CD4-positive, alpha-beta memory T cell (primary cell): ENCODE measurements around the gene YBEY. TPM values are rescaled to one million over a fixed set of nuclear protein-coding genes. Genes with fewer than 3 reads are reported as not detected.
"Not testable (repeated sequence)": the region's sequence is repeated elsewhere in the genome, so short reads cannot be mapped to it uniquely, and the experiment has no call there.

ENCODE experiments used
- CTCF ChIA-PET: fragments of 350-600 bp; sonication (Branson Sonifier 250); formaldehyde crosslinking; loops from one replicate; lab custom pipeline; 2021; ENCODE audit warnings: inconsistent platforms; ENCODE audit not compliant: partially characterized antibody; lab: Charles Lee
- POLR2A ChIA-PET: fragments of 350-600 bp; sonication (Branson Sonifier 250); formaldehyde crosslinking; loops from one replicate; lab custom pipeline; 2021; ENCODE audit not compliant: partially characterized antibody; lab: Charles Lee
- DNase-seq, 5 donors: peaks; one replicate each; pipeline versions ENCODE4 v3.0.0 to v3.0.0-alpha.2; 2020 to 2022; ENCODE audit warnings: mixed read lengths in 1 of 5
- H3K27ac ChIP-seq: one replicate; pipeline ENCODE4 v1.7.0; 2013; ENCODE audit warnings: low read depth, low read length
- H3K27me3 ChIP-seq: 2 replicates; pipeline ENCODE4 v1.7.0; 2013; ENCODE audit warnings: mild to moderate bottlenecking, low read length, moderate library complexity; ENCODE audit not compliant: insufficient read depth
- H3K36me3 ChIP-seq: 2 replicates; pipeline ENCODE4 v1.7.0; 2013; ENCODE audit warnings: mild to moderate bottlenecking, low read length, moderate library complexity; ENCODE audit not compliant: insufficient read depth
- H3K4me1 ChIP-seq: 2 replicates; pipeline ENCODE4 v1.7.0; 2013; ENCODE audit warnings: mild to moderate bottlenecking, low read length, moderate library complexity; ENCODE audit not compliant: insufficient read depth
- H3K4me3 ChIP-seq, 2 donors: one replicate each; pipeline ENCODE4 v1.7.0; 2013; ENCODE audit warnings: low read length in 2 of 2, mild to moderate bottlenecking in 1 of 2
- H3K9me3 ChIP-seq, 2 donors: one replicate each; pipeline ENCODE4 v1.7.0; 2013; ENCODE audit warnings: low read length in 2 of 2, control low read depth in 1 of 2; ENCODE audit not compliant: control insufficient read depth in 1 of 2
- H3K27ac Mint-ChIP-seq, 7 donors: one replicate each; pipeline ENCODE4 v1.8.0; 2020 to 2021; ENCODE audit warnings: mixed read lengths in 7 of 7, mild to moderate bottlenecking in 6 of 7, inconsistent platforms in 3 of 7, moderate library complexity in 3 of 7
- H3K27me3 Mint-ChIP-seq, 2 donors: one replicate each; pipeline ENCODE4 v1.8.0; 2020 to 2021; ENCODE audit warnings: mixed read lengths in 2 of 2
- H3K36me3 Mint-ChIP-seq, 2 donors: one replicate each; pipeline ENCODE4 v1.8.0; 2020 to 2021; ENCODE audit warnings: mixed read lengths in 2 of 2, inconsistent platforms in 1 of 2, mild to moderate bottlenecking in 1 of 2
- H3K4me1 Mint-ChIP-seq, 4 donors: one replicate each; pipeline ENCODE4 v1.8.0; 2020 to 2021; ENCODE audit warnings: mixed read lengths in 4 of 4, mild to moderate bottlenecking in 1 of 4
- H3K4me3 Mint-ChIP-seq, 8 donors: one replicate each; pipeline ENCODE4 v1.8.0; 2020 to 2021; ENCODE audit warnings: mixed read lengths in 8 of 8, mild to moderate bottlenecking in 7 of 8, moderate library complexity in 6 of 8, inconsistent platforms in 3 of 8
- H3K9me3 Mint-ChIP-seq, 8 donors: one replicate each; pipeline ENCODE4 v1.8.0; 2020 to 2021; ENCODE audit warnings: mixed read lengths in 8 of 8, mild to moderate bottlenecking in 5 of 8, inconsistent platforms in 3 of 8, moderate library complexity in 1 of 8
- intact Hi-C: fragments of 100-400 bp; cut with micrococcal nuclease; formaldehyde crosslinking; loops from one replicate; pipeline ENCODE4 v1.15.1; 2023
- polyA plus RNA-seq, 2 donors: library from polyadenylated mRNA; unstranded; fragments of 300-500 nt; fragmentation: Illumina TruSeq; gene quantifications; one replicate each; pipeline ENCODE4 v1.2.3, GENCODE V29; 2021
- total RNA-seq, 2 experiments: library from RNA; stranded (reverse); gene quantifications; one replicate each; pipeline ENCODE4 v1.2.3, GENCODE V29; 2021

YBEY gene, protein sequence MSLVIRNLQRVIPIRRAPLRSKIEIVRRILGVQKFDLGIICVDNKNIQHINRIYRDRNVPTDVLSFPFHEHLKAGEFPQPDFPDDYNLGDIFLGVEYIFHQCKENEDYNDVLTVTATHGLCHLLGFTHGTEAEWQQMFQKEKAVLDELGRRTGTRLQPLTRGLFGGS
- total RNA-seq: 10 to 100 TPM; 11.5 to 14.7 TPM
- 10 to 100 TPM; 15.5 to 18.9 TPM for polyA plus RNA-seq

DNA sequence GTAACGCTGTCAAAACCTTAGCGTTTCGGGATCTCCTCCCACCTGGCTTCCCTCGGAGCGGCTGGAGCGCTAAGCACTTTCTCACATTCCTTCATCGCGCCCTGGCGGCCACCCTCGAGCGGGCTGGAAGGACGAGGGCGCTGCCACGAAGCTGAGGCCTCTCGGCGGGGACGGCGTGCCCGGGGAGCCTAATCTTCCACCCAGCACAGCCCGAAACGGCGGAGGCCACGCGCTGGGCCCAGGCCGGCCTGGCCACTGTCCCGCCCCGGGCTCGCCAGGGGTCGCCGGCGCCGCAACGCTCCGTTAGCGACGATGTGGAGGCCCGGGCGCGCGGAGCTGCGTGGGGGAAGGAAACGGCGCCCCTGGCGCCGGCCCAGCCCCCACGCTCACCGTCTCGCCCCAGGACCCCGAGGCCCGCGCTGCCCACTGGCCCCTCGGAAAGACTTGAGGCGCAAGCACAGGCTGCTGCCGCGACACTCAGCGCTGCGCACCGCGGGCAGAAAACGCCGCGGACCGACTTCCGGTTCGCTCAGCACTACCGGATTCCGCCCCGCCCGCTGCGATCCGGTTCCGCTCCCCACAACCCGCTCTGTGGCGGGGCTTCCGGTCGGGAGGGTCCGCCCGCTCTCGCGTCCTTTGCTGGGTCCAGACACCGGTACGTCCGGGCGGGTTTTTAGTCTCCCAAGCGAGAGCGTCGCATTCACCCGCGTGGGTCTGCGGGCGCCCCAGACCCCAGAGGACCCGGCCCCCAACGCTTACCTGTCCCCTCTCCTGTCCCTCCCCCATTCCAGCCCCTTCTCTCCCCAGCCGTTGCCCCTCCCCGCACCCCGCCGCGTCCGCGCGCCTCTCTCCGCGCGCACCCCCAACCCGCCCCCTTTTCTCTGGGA is at the start of gene YBEY:
Gene YBEY, plus strand, starts transcription at position 582 of the 887 bp plus-strand sequence. CDS start 572 bp downstream, outside the sequence.
- H3K27ac Mint-ChIP-seq: peak within 1 kb of the TSS; percentile 87 to 99 (median 98)
- peak; percentile 80 to 84 (median 81) for DNase-seq
- POLR2A ChIA-PET: interaction anchor here (0.6 to 2.5 kb wide), 9 partner anchors 9 to 173 kb away, joined by 3 to 16 read pairs (median 4); partner anchors contain the start of genes C21orf58, DIP2A and PCNT
- intact Hi-C loops: loop anchor here (1.0 to 10.0 kb wide), 5 partner anchors 10 to 311 kb away; partner anchors contain the start of gene PCNT
- peak within 1 kb of the TSS; percentile 71 to 78 for H3K4me3 ChIP-seq
- H3K4me1 Mint-ChIP-seq: peaks cover 31 to 74% (median 52%) of the 10 kb centered on the region in 4 donors
- H3K27ac ChIP-seq: peak within 1 kb of the TSS; percentile 69
- CTCF ChIA-PET: interaction anchor here (0.6 to 3.1 kb wide), 5 partner anchors 35 to 143 kb away, joined by 3 to 19 read pairs (median 4); a partner anchor contains a TSS
- no peaks in the 10 kb centered on the region for H3K9me3 ChIP-seq
- H3K36me3 Mint-ChIP-seq: peaks cover 17 to 38% of the 10 kb centered on the region in 2 donors
- peak within 1 kb of the TSS; percentile 95 to 100 (median 98) for H3K4me3 Mint-ChIP-seq
- peaks cover 50% of the 10 kb centered on the region for H3K4me1 ChIP-seq
- H3K36me3 ChIP-seq: peaks cover 7% of the 10 kb centered on the region
- H3K27me3 ChIP-seq: no peaks in the 10 kb centered on the region
- H3K9me3 Mint-ChIP-seq: no peaks in the 10 kb centered on the region
- H3K27me3 Mint-ChIP-seq: peaks cover 0 to 2% of the 10 kb centered on the region in 2 donors

DNA sequence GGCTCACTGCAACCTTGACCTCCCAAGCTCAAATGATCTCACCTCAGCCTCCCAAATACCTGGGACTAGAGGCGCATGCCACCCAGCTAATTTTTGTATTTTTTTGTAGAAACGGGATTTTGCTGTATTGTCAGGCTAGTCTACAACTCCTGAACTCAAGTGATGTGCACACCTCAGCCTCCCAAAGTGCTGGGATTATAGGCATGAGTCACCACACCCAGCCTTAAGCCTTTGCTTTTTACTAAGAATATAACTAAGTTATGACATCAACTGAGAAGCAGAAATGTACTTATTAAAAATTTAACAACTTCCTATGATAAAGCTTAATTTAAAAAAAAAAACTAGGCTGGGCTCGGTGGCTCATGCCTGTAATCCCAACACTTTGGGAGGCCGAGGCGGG is 48.7 kb upstream of the YBEY start:
- H3K9me3 ChIP-seq: no peaks in the 10 kb centered on the region
- H3K27ac Mint-ChIP-seq: no peak overlapping the region
- no peaks in the 10 kb centered on the region for H3K9me3 Mint-ChIP-seq
- H3K27ac ChIP-seq: no peak overlapping the region
- no peaks in the 10 kb centered on the region for H3K27me3 Mint-ChIP-seq
- no peaks in the 10 kb centered on the region for H3K27me3 ChIP-seq
- peaks cover 71% of the 10 kb centered on the region for H3K36me3 ChIP-seq
- DNase-seq: no peak
- no peak overlapping the region for H3K4me3 ChIP-seq
- intact Hi-C loops: no loop called here
- peaks cover 47 to 73% of the 10 kb centered on the region in 2 donors for H3K36me3 Mint-ChIP-seq
- CTCF ChIA-PET: no interaction called here
- peaks cover 8 to 13% (median 12%) of the 10 kb centered on the region in 4 donors for H3K4me1 Mint-ChIP-seq
- no peak overlapping the region for H3K4me3 Mint-ChIP-seq
- H3K4me1 ChIP-seq: no peaks in the 10 kb centered on the region
- POLR2A ChIA-PET: no interaction called here

DNA sequence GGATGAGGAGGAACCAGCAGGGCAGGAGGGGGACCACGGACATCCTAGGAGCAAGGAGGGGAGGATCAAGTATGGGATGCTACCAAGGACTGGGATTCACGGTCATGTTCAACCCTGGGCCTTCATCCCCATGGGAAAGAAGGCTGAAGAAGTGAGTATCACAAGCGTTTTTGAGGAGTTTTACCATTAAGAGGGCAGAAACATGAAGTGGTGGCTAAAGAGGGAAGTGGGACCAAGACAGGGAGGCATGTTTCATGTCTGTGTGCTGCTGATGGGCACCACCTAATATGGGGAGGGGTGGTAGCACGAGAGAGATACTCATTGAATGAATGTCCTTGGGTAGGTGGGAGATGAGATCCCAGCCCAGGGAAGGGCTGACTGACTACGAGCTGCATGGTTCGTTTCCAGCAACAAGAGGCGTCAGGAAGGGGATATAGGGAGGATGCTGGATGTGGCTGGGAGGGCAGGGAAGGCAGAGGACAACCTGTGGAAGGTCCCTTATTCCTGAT is 46.3 kb upstream of the YBEY start:
- H3K27me3 Mint-ChIP-seq: no peaks in the 10 kb centered on the region
- ChIA-PET POLR2A (no interaction called here), CTCF (no interaction called here)
- H3K4me3 Mint-ChIP-seq: no peak overlapping the region
- H3K9me3 Mint-ChIP-seq: no peaks in the 10 kb centered on the region
- no peaks in the 10 kb centered on the region for H3K27me3 ChIP-seq
- peaks cover 0 to 4% (median 1%) of the 10 kb centered on the region in 4 donors for H3K4me1 Mint-ChIP-seq
- H3K36me3 Mint-ChIP-seq: peaks cover 48 to 76% of the 10 kb centered on the region in 2 donors
- intact Hi-C loops: no loop called here
- no peaks in the 10 kb centered on the region for H3K4me1 ChIP-seq
- no peak for DNase-seq
- peaks cover 82% of the 10 kb centered on the region for H3K36me3 ChIP-seq
- no peak overlapping the region for H3K27ac ChIP-seq
- H3K9me3 ChIP-seq: no peaks in the 10 kb centered on the region
- peak overlapping the region in 2 of 7 donors; percentile 59 to 72 for H3K27ac Mint-ChIP-seq
- no peak overlapping the region for H3K4me3 ChIP-seq

DNA sequence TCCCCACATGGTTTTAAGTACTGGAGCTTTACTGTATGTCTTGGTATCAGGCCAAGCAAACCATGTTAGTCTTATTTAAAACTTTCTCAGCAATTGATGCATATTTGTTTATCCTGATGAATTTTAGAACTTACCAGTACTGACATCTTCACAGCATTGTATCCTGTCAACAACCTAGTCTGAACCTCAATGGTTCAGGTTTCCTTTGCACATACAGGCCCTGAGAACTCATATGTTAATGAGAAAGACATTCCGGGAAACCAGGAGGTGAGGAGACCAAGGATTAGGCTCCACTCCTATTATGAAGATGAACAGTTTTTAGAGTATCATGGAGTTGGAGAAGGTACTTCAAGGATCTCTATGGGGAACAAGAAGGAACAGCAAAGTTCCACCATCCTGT is 44.6 kb upstream of the YBEY start:
- H3K4me1 Mint-ChIP-seq, DNase-seq, H3K27ac ChIP-seq, CTCF ChIA-PET, POLR2A ChIA-PET, H3K27me3 Mint-ChIP-seq, H3K4me3 ChIP-seq, intact Hi-C loops, H3K4me1 ChIP-seq, H3K9me3 ChIP-seq, H3K27me3 ChIP-seq, H3K4me3 Mint-ChIP-seq, H3K9me3 Mint-ChIP-seq: not testable (repeated sequence)
- H3K36me3 ChIP-seq: peaks cover 79% of the 10 kb centered on the region
- H3K27ac Mint-ChIP-seq: peak overlapping the region in 2 of 7 donors; percentile 47 to 62
- H3K36me3 Mint-ChIP-seq: peaks cover 49 to 74% of the 10 kb centered on the region in 2 donors

DNA sequence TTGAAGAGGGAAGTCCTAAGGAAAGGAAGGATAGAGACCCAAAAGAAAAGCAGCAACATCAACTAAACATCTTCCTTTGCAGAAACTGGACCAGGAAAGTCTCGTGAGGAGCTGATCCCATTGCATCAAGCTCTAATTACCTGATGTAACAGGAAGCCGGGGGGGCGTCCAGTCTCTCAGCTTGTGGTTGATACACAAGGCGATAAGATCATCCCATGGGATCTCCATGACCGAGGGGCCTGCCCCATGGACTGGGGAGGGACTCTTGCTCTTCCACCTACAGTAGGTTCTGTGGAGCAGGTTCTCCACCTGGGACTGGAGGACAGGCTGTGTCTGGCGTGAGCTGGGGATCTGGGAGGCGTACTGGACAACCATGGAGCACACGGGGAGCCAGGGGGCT is 42.8 kb upstream of the YBEY start:
- POLR2A ChIA-PET: no interaction called here
- no peak overlapping the region for H3K4me3 ChIP-seq
- H3K27ac Mint-ChIP-seq: peak overlapping the region in 4 of 7 donors; percentile 42 to 83 (median 64)

DNA sequence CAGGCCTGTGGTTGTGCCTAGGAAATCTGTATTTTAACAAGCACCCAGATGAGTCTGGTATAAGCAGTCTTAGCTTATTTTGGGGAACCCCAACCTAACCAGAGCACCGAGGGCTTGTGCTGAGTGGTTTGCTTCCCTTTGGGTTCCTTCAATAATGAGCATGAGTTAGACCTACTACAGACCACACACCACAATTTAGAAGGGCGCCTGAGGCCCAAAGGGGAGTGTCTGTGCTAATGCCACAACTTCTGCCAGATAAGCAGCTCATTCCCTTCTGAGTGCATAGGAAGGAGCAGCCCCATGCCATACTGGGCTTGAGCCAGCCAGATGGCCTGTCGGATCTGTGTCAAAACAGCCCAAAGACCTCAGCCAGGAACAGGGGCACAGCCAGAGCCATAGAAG is 42.2 kb upstream of the YBEY start:
- Mint-ChIP-seq H3K9me3 (peaks cover 0 to 2% (median 0%) of the 10 kb centered on the region in 8 donors), H3K4me3 (no peak overlapping the region), H3K27ac (peak overlapping the region in 1 of 7 donors; percentile 46), H3K36me3 (peaks cover 58 to 82% of the 10 kb centered on the region in 2 donors), H3K4me1 (peaks cover 0 to 5% (median 2%) of the 10 kb centered on the region in 4 donors), H3K27me3 (no peaks in the 10 kb centered on the region)
- H3K9me3 ChIP-seq: no peaks in the 10 kb centered on the region
- DNase-seq: no peak
- no peaks in the 10 kb centered on the region for H3K27me3 ChIP-seq
- intact Hi-C loops: no loop called here
- POLR2A ChIA-PET: interaction anchor here (1.2 kb wide), 1 partner anchor 100 kb away, joined by 4 read pairs; no protein-coding TSS in a partner anchor
- peaks cover 75% of the 10 kb centered on the region for H3K36me3 ChIP-seq
- CTCF ChIA-PET: no interaction called here
- no peaks in the 10 kb centered on the region for H3K4me1 ChIP-seq
- no peak overlapping the region for H3K4me3 ChIP-seq
- H3K27ac ChIP-seq: no peak overlapping the region

More for the DNA sequence above, 42.8 kb upstream of the YBEY start:
- Histone ChIP-seq H3K36me3 (peaks cover 80% of the 10 kb centered on the region), H3K27me3 (no peaks in the 10 kb centered on the region), H3K9me3 (no peaks in the 10 kb centered on the region), H3K4me1 (no peaks in the 10 kb centered on the region), H3K27ac (no peak overlapping the region)
- H3K36me3 Mint-ChIP-seq: peaks cover 56 to 80% of the 10 kb centered on the region in 2 donors
- peaks cover 0 to 4% (median 3%) of the 10 kb centered on the region in 4 donors for H3K4me1 Mint-ChIP-seq
- no peaks in the 10 kb centered on the region for H3K27me3 Mint-ChIP-seq
- CTCF ChIA-PET: interaction anchor here (1.0 kb wide), 1 partner anchor 100 kb away, joined by 3 read pairs; no protein-coding TSS in a partner anchor
- intact Hi-C loops: no loop called here
- no peak for DNase-seq
- H3K9me3 Mint-ChIP-seq: no peaks in the 10 kb centered on the region
- no peak overlapping the region for H3K4me3 Mint-ChIP-seq
